ENCODE results near the gene PPARG.
"Not testable (repeated sequence)": the region's sequence is repeated elsewhere in the genome, so short reads cannot be mapped to it uniquely, and the experiment has no call there.

PPARG gene

GRCh38 chr3:12288182-12289129 is at the start of gene PPARG:
TSS of gene PPARG (plus strand) at chr3:12289070. CDS start at chr3:12379712, 90,642 bp downstream.
- no peak for DNase-seq (ENCODE audit: low read depth)

GRCh38 chr3:12239301-12239700 is 49.6 kb upstream of the PPARG start:
- no peak for DNase-seq (ENCODE audit: low read depth)

- DNase-seq (ENCODE audit: low read depth) = no peak
These were observed 46.1 kb upstream of the PPARG start for GRCh38 chr3:12242772-12243171.

GRCh38 chr3:12246497-12247163 is 42.2 kb upstream of the PPARG start:
- no peak for DNase-seq (ENCODE audit: low read depth)

- no peak for DNase-seq (ENCODE audit: low read depth)
These were observed 41.5 kb upstream of the PPARG start for GRCh38 chr3:12247411-12247810.

- DNase-seq (ENCODE audit: low read depth) = no peak
These were observed 39.4 kb upstream of the PPARG start for GRCh38 chr3:12249519-12249918.

- DNase-seq (ENCODE audit: low read depth) = no peak
These were observed 36.0 kb upstream of the PPARG start for GRCh38 chr3:12252889-12253288.

GRCh38 chr3:12253516-12254343 is 35.1 kb upstream of the PPARG start:
- no peak for DNase-seq (ENCODE audit: low read depth)

GRCh38 chr3:12255393-12255792 is 33.5 kb upstream of the PPARG start:
- no peak for DNase-seq (ENCODE audit: low read depth)

- no peak for DNase-seq (ENCODE audit: low read depth)
These were observed 30.0 kb upstream of the PPARG start for GRCh38 chr3:12258911-12259310.

- not testable (repeated sequence) for DNase-seq (ENCODE audit: low read depth)
These were observed 26.7 kb upstream of the PPARG start for GRCh38 chr3:12262173-12262572.

GRCh38 chr3:12265508-12265907 is 23.4 kb upstream of the PPARG start:
- no peak for DNase-seq (ENCODE audit: low read depth)

GRCh38 chr3:12266038-12266437 is 22.8 kb upstream of the PPARG start:
- no peak for DNase-seq (ENCODE audit: low read depth)

- no peak for DNase-seq (ENCODE audit: low read depth)
These were observed 21.4 kb upstream of the PPARG start for GRCh38 chr3:12267376-12268030.

- no peak for DNase-seq (ENCODE audit: low read depth)
These were observed 20.7 kb upstream of the PPARG start for GRCh38 chr3:12268049-12268735.

GRCh38 chr3:12270976-12271375 is 17.9 kb upstream of the PPARG start:
- no peak for DNase-seq (ENCODE audit: low read depth)

- no peak for DNase-seq (ENCODE audit: low read depth)
These were observed 15.7 kb upstream of the PPARG start for GRCh38 chr3:12273045-12273695.

GRCh38 chr3:12275974-12276650 is 12.8 kb upstream of the PPARG start:
- DNase-seq (ENCODE audit: low read depth) = no peak

GRCh38 chr3:12276827-12277226 is 12.0 kb upstream of the PPARG start:
- not testable (repeated sequence) for DNase-seq (ENCODE audit: low read depth)

- DNase-seq (ENCODE audit: low read depth) = no peak
These were observed 10.3 kb upstream of the PPARG start for GRCh38 chr3:12278566-12278965.

All from stimulated activated CD4-positive, alpha-beta T cell treated with anti-CD3 and anti-CD28 coated beads, Interleukin-2, amount 100 ng/mL, for 4 hours (primary cell).